Cortex of kidney (tissue), 1 donor: ENCODE measurements around the gene TTYH3.

Experiments used
- DNase-seq: peaks from one replicate; lab custom pipeline; 2025; lab: John Stamatoyannopoulos, UW

The TTYH3 gene

GRCh38 chr7:2708547-2709310 is 76.9 kb downstream of the TTYH3 start:
- DNase-seq = no peak

- DNase-seq = no peak
These were observed 77.9 kb downstream of the TTYH3 start for GRCh38 chr7:2709553-2710285.

GRCh38 chr7:2710286-2710655 is 78.5 kb downstream of the TTYH3 start:
- no peak for DNase-seq

- DNase-seq = no peak
These were observed 79.2 kb downstream of the TTYH3 start for GRCh38 chr7:2710901-2711551.

- no peak for DNase-seq
These were observed 80.3 kb downstream of the TTYH3 start for GRCh38 chr7:2711895-2712675.

GRCh38 chr7:2713370-2713769 is 81.6 kb downstream of the TTYH3 start:
- no peak for DNase-seq

- DNase-seq = no peak
These were observed 82.2 kb downstream of the TTYH3 start for GRCh38 chr7:2713978-2714377.
